GM12878 (cell line): ENCODE results near the gene HOXD10.

Experiments used
- CTCF ChIP-seq, 3 experiments: IDR thresholded peaks in 2 of 3; conservative IDR thresholded peaks in 1 of 3; 2 replicates each; pipeline ENCODE4 v1.5.1; 2011; ENCODE audit warnings: low read depth in 3 of 3, low read length in 3 of 3, mild to moderate bottlenecking in 3 of 3, control low read depth in 2 of 3, moderate library complexity in 2 of 3, inconsistent platforms in 1 of 3, mixed read lengths in 1 of 3; ENCODE audit not compliant: control insufficient read depth in 2 of 3, insufficient read depth in 1 of 3; ENCODE audit errors: extremely low read depth in 1 of 3
- RAD21 ChIP-seq: IDR thresholded peaks from 2 replicates; pipeline ENCODE4 v1.6.1; 2011; ENCODE audit warnings: mild to moderate bottlenecking, low read depth, low read length, moderate library complexity; ENCODE audit not compliant: insufficient read depth
- TCF7 ChIP-seq: IDR thresholded peaks from 2 replicates; pipeline ENCODE4 v1.6.1; 2014; ENCODE audit warnings: antibody characterized with exemption, borderline replicate concordance
- ZNF687 ChIP-seq: fragments of 450-650 bp; IDR thresholded peaks from 2 replicates; pipeline ENCODE4 v1.6.1; 2017; ENCODE audit warnings: mild to moderate bottlenecking, moderate library complexity

GRCh38 chr2:176115883-176116813, at the start of gene HOXD10:
- TF ChIP-seq ZNF687 (no peak), TCF7 (no peak), RAD21 (no peak), CTCF (IDR thresholded peaks at IDR 0.05 in 2 of 3, conservative IDR thresholded peaks at IDR 0.05 in 1 of 3; ENCODE audit: control insufficient read depth in 2 of 3, extremely low read depth in 1 of 3, insufficient read depth in 1 of 3, low read depth in 3 of 3, low read length in 3 of 3) (no peak)
